K562 (cell line): ENCODE results near the gene ETNK1. TPM values are rescaled to one million over a fixed set of nuclear protein-coding genes. Genes with fewer than 3 reads are reported as not detected.

Experiments
- ATAC-seq: fragments of 200-7000 bp; cut with Tn5 transposase; 3 replicates; pipeline ENCODE4 v1.9.1; 2020; ENCODE audit warnings: moderate library complexity
- BruUV-seq: library from RNA; stranded (reverse); fragments of 400-500 nt; replicated peaks from 2 replicates; lab custom pipeline; 2021; lab: Mats Ljungman, UMichigan
- CTCF ChIA-PET: fragments of 300-600 bp; formaldehyde crosslinking; extraction: SDS; loops from one replicate; lab custom pipeline; 2021; ENCODE audit warnings: low intra/inter-chr PET ratio; lab: Yijun Ruan, JAX
- POLR2A ChIA-PET: fragments of 300-600, 350-650 bp; sonication (Branson Sonifier 250); formaldehyde crosslinking; extraction: SDS; loops from one replicate; lab custom pipeline; 2021; ENCODE audit warnings: antibody characterized with exemption, inconsistent platforms; lab: Yijun Ruan, JAX
- DNase-seq, 4 experiments: peaks; one replicate each; pipeline versions ENCODE4 v3.0.0 to v3.0.0-alpha.2; 2011 to 2018; ENCODE audit warnings: low spot score in 3 of 4, mixed read lengths in 3 of 4; ENCODE audit errors: extremely low read depth in 1 of 4
- FAIRE-seq: peaks from 2 replicates; lab custom pipeline; 2011; peaks lifted over from hg19 to GRCh38; lab: Jason Lieb, UNC
- H2AFZ ChIP-seq: 2 replicates; pipeline ENCODE4 v1.6.0; 2011; ENCODE audit warnings: low read depth, low read length, control low read depth, inconsistent platforms
- H3K27ac ChIP-seq: fragments of 200-600 bp; 3 replicates; pipeline ENCODE4 v1.8.0; 2011; ENCODE audit warnings: low read depth, mild to moderate bottlenecking, control low read depth, inconsistent platforms, low read length, moderate library complexity, mixed read lengths; ENCODE audit errors: extremely low read depth
- H3K27me3 ChIP-seq, 2 experiments: fragments of 300-600 bp in 1 of 2; 2 replicates in 1 of 2; 3 replicates in 1 of 2; pipeline versions ENCODE4 v1.6.0 to v1.8.0; 2011; ENCODE audit warnings: inconsistent platforms in 2 of 2, low read length in 2 of 2, mild to moderate bottlenecking in 1 of 2, mixed read lengths in 1 of 2, moderate library complexity in 1 of 2; ENCODE audit not compliant: control insufficient read depth in 2 of 2, insufficient read depth in 2 of 2
- H3K36me3 ChIP-seq: fragments of 300-600 bp; 3 replicates; pipeline ENCODE4 v1.8.0; 2011; ENCODE audit warnings: mild to moderate bottlenecking, low read length, inconsistent platforms; ENCODE audit not compliant: control insufficient read depth, insufficient read depth
- H3K4me1 ChIP-seq, 2 experiments: fragments of 200-600 bp in 1 of 2; replicated peaks in 1 of 2; 2 replicates in 1 of 2; 3 replicates in 1 of 2; pipeline versions ENCODE4 v1.5.1 to v1.8.0; 2011; ENCODE audit warnings: inconsistent platforms in 2 of 2, low read length in 2 of 2, mild to moderate bottlenecking in 1 of 2, mixed read lengths in 1 of 2, moderate library complexity in 1 of 2; ENCODE audit not compliant: control insufficient read depth in 2 of 2, insufficient read depth in 2 of 2
- H3K4me2 ChIP-seq: 2 replicates; pipeline ENCODE4 v1.6.1; 2011; ENCODE audit warnings: low read length, control low read depth, inconsistent platforms, mixed read lengths; ENCODE audit not compliant: insufficient read depth
- H3K4me3 ChIP-seq: fragments of 200-600 bp; sonication (generic), shearing (Covaris generic); 2 replicates; pipeline ENCODE4 v1.5.1; 2016; ENCODE audit warnings: control low read depth, inconsistent platforms
- H3K79me2 ChIP-seq: fragments of 200-600 bp; 3 replicates; pipeline ENCODE4 v1.8.0; 2011; ENCODE audit warnings: low read length, inconsistent platforms; ENCODE audit not compliant: control insufficient read depth, insufficient read depth
- H3K9ac ChIP-seq, 2 experiments: 2 replicates each; pipeline versions ENCODE4 v1.6.0 to v1.6.1; 2011; ENCODE audit warnings: low read depth in 2 of 2, low read length in 2 of 2, control low read depth in 1 of 2, inconsistent platforms in 1 of 2, mild to moderate bottlenecking in 1 of 2, mixed read lengths in 1 of 2; ENCODE audit not compliant: insufficient read depth in 1 of 2
- H3K9me1 ChIP-seq: one replicate; pipeline ENCODE4 v1.6.0; 2011; ENCODE audit warnings: inconsistent platforms, mild to moderate bottlenecking, low read length, moderate library complexity; ENCODE audit not compliant: control insufficient read depth, insufficient read depth
- H3K9me3 ChIP-seq: replicated peaks from 2 replicates; pipeline ENCODE4 v1.5.1; 2011; ENCODE audit warnings: low read depth, low read length, inconsistent platforms; ENCODE audit not compliant: control insufficient read depth, insufficient read depth
- H4K20me1 ChIP-seq: replicated peaks from 2 replicates; pipeline ENCODE4 v1.6.1; 2011; ENCODE audit warnings: low read length, inconsistent platforms, mixed read lengths; ENCODE audit not compliant: control insufficient read depth, insufficient read depth
- ARHGAP35 ChIP-seq: fragments of 450-650 bp; IDR thresholded peaks from 2 replicates; pipeline ENCODE4 v1.6.1; 2018; ENCODE audit not compliant: partially characterized antibody
- ATF3 ChIP-seq, 2 experiments: fragments of 450-650 bp in 1 of 2; sonication (generic) in 1 of 2; formaldehyde crosslinking in 1 of 2; IDR thresholded peaks in 1 of 2; conservative IDR thresholded peaks in 1 of 2; 2 replicates each; pipeline versions ENCODE4 v1.6.1 to v1.8.1; 2016 to 2023; ENCODE audit warnings: mild to moderate bottlenecking in 2 of 2, moderate library complexity in 2 of 2, inconsistent platforms in 1 of 2, missing genetic modification reagents in 1 of 2
- BRCA1 ChIP-seq, 2 experiments: fragments of 450-650 bp in 1 of 2; sonication (generic) in 1 of 2; formaldehyde crosslinking in 1 of 2; IDR thresholded peaks; 2 replicates each; pipeline versions ENCODE4 v1.5.0 to v1.6.1; 2017 to 2020; ENCODE audit warnings: mild to moderate bottlenecking in 1 of 2, missing genetic modification reagents in 1 of 2
- ERF ChIP-seq: fragments of 450-650 bp; formaldehyde crosslinking; IDR thresholded peaks from 2 replicates; pipeline ENCODE4 v1.4.0; 2020; ENCODE audit warnings: mild to moderate bottlenecking, mixed read lengths
- GABPA ChIP-seq: fragments of 200-800 bp; sonication (Bioruptor generic); conservative IDR thresholded peaks from 2 replicates; pipeline ENCODE4 v1.6.1; 2016; ENCODE audit warnings: low read depth, missing genetic modification characterization, missing compliant biosample characterization
- GABPB1 ChIP-seq: sonication (generic); formaldehyde crosslinking; IDR thresholded peaks from 2 replicates; pipeline ENCODE4 v1.8.0; 2022; ENCODE audit warnings: mild to moderate bottlenecking, missing genetic modification reagents
- LEF1 ChIP-seq: fragments of 450-650 bp; IDR thresholded peaks from 2 replicates; pipeline ENCODE4 v1.6.1; 2016; ENCODE audit warnings: mild to moderate bottlenecking
- NCOA1 ChIP-seq: fragments of 450-650 bp; IDR thresholded peaks from 2 replicates; pipeline ENCODE4 v1.6.1; 2016; ENCODE audit warnings: low read depth
- NFIC ChIP-seq: fragments of 450-650 bp; IDR thresholded peaks from 2 replicates; pipeline ENCODE4 v1.6.1; 2017; ENCODE audit warnings: mild to moderate bottlenecking, inconsistent platforms
- PCBP1 ChIP-seq: fragments of 200-400 bp; formaldehyde crosslinking; IDR thresholded peaks from 2 replicates; pipeline ENCODE4 v1.6.1; 2018; ENCODE audit warnings: mild to moderate bottlenecking, low read depth, low read length; ENCODE audit not compliant: poor library complexity, severe bottlenecking
- PREB ChIP-seq: sonication (generic); formaldehyde crosslinking; IDR thresholded peaks from 2 replicates; pipeline ENCODE4 v1.8.1; 2023; ENCODE audit warnings: mild to moderate bottlenecking, missing genetic modification reagents
- SP2 ChIP-seq: IDR thresholded peaks from 2 replicates; pipeline ENCODE4 v1.6.1; 2011; ENCODE audit warnings: mild to moderate bottlenecking, low read depth, low read length, moderate library complexity; ENCODE audit not compliant: poor library complexity, severe bottlenecking; ENCODE audit errors: extremely low read depth
- ZNF717 ChIP-seq: fragments of 250-450 bp; sonication (Bioruptor Pico); IDR thresholded peaks from 2 replicates; pipeline ENCODE4 v1.5.0; 2021
- ZNF778 ChIP-seq: fragments of 450-650 bp; formaldehyde crosslinking; IDR thresholded peaks from 2 replicates; pipeline ENCODE4 v1.4.0; 2020; ENCODE audit warnings: mild to moderate bottlenecking, moderate library complexity
- ZSCAN32 ChIP-seq: fragments of 450-650 bp; formaldehyde crosslinking; IDR thresholded peaks from 2 replicates; pipeline ENCODE4 v1.4.0; 2020; ENCODE audit warnings: mild to moderate bottlenecking, moderate library complexity
- WGBS: fragments of 100-300 bp; shearing (Covaris generic); methylation state at CpG from one replicate; pipeline ENCODE4 v1.1.6; 2016; ENCODE audit warnings: low coverage, mixed read lengths; ENCODE audit not compliant: insufficient coverage; ENCODE audit errors: missing lambda C conversion rate; 5-methylcytosine and 5-hydroxymethylcytosine counted together
- in situ Hi-C: fragments of 300-500 bp; cut with MboI; formaldehyde crosslinking; loops from 4 replicates; pipeline ENCODE4 v1.15.0; 2018; ENCODE audit warnings: inconsistent platforms, mixed read lengths
- intact Hi-C: fragments of 100-400 bp; cut with micrococcal nuclease; formaldehyde crosslinking; loops from 2 replicates; pipeline ENCODE4 v1.14.2; 2022
- polyA plus RNA-seq, 8 experiments: library from polyadenylated mRNA; depleted of rRNA in 4 of 8; stranded (reverse) in 5 of 8; unstranded in 3 of 8; fragments of >200 nt; fragmentation: Nextera tagmentation in 2 of 8; fragmentation: Illumina TruSeq in 1 of 8; extraction: Ambion mirVana in 2 of 8; extraction: Trizol in 1 of 8; gene quantifications; 2 replicates each; pipeline versions ENCODE4 v1.2.1 to v1.2.3, GENCODE V29; 2011 to 2014; ENCODE audit warnings: inconsistent platforms in 1 of 8, missing spikeins in 1 of 8
- total RNA-seq, 7 experiments: library from RNA; depleted of rRNA in 6 of 7; stranded (reverse); fragments of >200 nt in 6 of 7; fragmentation: Illumina TruSeq in 2 of 7; extraction: Trizol in 2 of 7; gene quantifications; 2 replicates each; pipeline versions ENCODE4 v1.2.1 to v1.2.3, GENCODE V29; 2011 to 2021; ENCODE audit warnings: low replicate concordance in 1 of 7

The ETNK1 gene
- total and polyA plus RNA-seq, 9 of the 15 experiments (the other 6 are each of a cell fraction or from before 2014, with no cell fraction given) = 10.0 to 70.5 (median 36.0) TPM

- no peak for TF ChIP-seq ERF (CRISPR knock-in tag)
- TF ChIP-seq BRCA1 (IDR thresholded peaks at IDR 0.05) = no peak
- no peak for TF ChIP-seq BRCA1 (CRISPR knock-in tag; IDR thresholded peaks at IDR 0.05)
- TF ChIP-seq LEF1 = no peak
- no peak for TF ChIP-seq ZSCAN32 (CRISPR knock-in tag)
- TF ChIP-seq ARHGAP35 = no peak
- no peak for TF ChIP-seq SP2
- TF ChIP-seq PCBP1 = no peak
- TF ChIP-seq ATF3 (IDR thresholded peaks at IDR 0.05) = no peak
- TF ChIP-seq ATF3 (CRISPR knock-in tag; conservative IDR thresholded peaks at IDR 0.05) = no peak
- no peak for TF ChIP-seq NCOA1
- no peak for TF ChIP-seq GABPB1
- no peak for TF ChIP-seq ZNF717
- TF ChIP-seq GABPA (tag) = no peak
- no peak for TF ChIP-seq NFIC
- TF ChIP-seq PREB (CRISPR knock-in tag) = no peak
- TF ChIP-seq ZNF778 (CRISPR knock-in tag) = no peak
- Histone ChIP-seq H3K4me1 (no peaks in the 10 kb centered on the region), H3K79me2 (no peaks in the 10 kb centered on the region), H2AFZ (no peak overlapping the region), H3K9me1 (no peaks in the 10 kb centered on the region), H3K9ac (no peak overlapping the region), H3K4me3 (no peak overlapping the region), H3K36me3 (peaks cover 67% of the 10 kb centered on the region), H3K27ac (no peak overlapping the region), H3K27me3 (no peaks in the 10 kb centered on the region), H3K9me3 (no peaks in the 10 kb centered on the region), H3K4me2 (no peak overlapping the region), H4K20me1 (no peaks in the 10 kb centered on the region)
- ATAC-seq (no peak), DNase-seq (no peak), FAIRE-seq (no peak)
- WGBS = 99% methylated on average over 6 of the region's 6 CpGs
- CTCF ChIA-PET = no interaction called here
- intact Hi-C loops = no loop called here
- POLR2A ChIA-PET = no interaction called here
- BruUV-seq = no TSS peak
- in situ Hi-C loops = no loop called here
These were observed 43.5 kb downstream of the ETNK1 start for GRCh38 chr12:22668441-22668840.
